ENCODE measurements around the gene INTS3.

DNA sequence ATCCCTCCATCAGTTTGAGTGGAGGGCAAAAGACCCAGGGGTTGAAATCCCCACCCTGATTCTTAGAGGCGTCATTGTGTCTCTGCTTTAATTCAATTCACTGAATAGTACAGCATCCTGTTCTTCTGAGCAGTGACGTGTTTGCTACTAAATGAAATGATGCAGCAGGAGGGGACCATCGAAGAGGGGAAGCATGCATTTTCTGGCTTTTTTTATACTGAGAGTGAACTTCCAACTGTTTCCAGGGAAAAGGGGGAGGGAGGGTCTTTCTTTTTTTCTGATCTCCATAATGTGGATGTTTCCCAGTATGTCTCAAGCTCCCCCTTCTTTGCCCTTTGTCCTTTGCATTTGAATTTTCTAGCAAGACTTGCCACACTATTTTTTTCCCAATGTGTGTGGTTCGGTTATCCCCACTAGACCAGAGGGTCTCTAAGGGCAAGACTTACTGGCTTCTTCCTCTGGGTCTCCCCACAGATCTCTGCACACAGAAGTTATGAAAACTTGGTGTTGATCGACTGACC is 2.7 kb downstream of the INTS3 start:
- TF ChIP-seq EP300 (IDR thresholded peaks at IDR 0.05): no peak
- TF ChIP-seq, protein P1, sequence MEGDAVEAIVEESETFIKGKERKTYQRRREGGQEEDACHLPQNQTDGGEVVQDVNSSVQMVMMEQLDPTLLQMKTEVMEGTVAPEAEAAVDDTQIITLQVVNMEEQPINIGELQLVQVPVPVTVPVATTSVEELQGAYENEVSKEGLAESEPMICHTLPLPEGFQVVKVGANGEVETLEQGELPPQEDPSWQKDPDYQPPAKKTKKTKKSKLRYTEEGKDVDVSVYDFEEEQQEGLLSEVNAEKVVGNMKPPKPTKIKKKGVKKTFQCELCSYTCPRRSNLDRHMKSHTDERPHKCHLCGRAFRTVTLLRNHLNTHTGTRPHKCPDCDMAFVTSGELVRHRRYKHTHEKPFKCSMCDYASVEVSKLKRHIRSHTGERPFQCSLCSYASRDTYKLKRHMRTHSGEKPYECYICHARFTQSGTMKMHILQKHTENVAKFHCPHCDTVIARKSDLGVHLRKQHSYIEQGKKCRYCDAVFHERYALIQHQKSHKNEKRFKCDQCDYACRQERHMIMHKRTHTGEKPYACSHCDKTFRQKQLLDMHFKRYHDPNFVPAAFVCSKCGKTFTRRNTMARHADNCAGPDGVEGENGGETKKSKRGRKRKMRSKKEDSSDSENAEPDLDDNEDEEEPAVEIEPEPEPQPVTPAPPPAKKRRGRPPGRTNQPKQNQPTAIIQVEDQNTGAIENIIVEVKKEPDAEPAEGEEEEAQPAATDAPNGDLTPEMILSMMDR (IDR thresholded peaks at IDR 0.05): no peak

Measured in stomach (tissue), 4 donors.